ES-I3 (cell line): ENCODE measurements around the gene METAP1.

ENCODE experiments used
- H3K36me3 ChIP-seq: 2 replicates; pipeline ENCODE4 v1.6.1; 2013; ENCODE audit warnings: mild to moderate bottlenecking, low read length, control low read depth, moderate library complexity; ENCODE audit not compliant: insufficient read depth
- H3K4me1 ChIP-seq: 2 replicates; pipeline ENCODE4 v1.6.1; 2013; ENCODE audit warnings: mild to moderate bottlenecking, control low read depth, low read length; ENCODE audit not compliant: insufficient read depth
- H3K9ac ChIP-seq: 2 replicates; pipeline ENCODE4 v1.6.1; 2013; ENCODE audit warnings: low read depth, mild to moderate bottlenecking, low read length, moderate library complexity
- H3K9me3 ChIP-seq: 2 replicates; pipeline ENCODE4 v1.6.1; 2013; ENCODE audit warnings: mild to moderate bottlenecking, low read length, moderate library complexity; ENCODE audit not compliant: control insufficient read depth, insufficient read depth

METAP1 gene

DNA sequence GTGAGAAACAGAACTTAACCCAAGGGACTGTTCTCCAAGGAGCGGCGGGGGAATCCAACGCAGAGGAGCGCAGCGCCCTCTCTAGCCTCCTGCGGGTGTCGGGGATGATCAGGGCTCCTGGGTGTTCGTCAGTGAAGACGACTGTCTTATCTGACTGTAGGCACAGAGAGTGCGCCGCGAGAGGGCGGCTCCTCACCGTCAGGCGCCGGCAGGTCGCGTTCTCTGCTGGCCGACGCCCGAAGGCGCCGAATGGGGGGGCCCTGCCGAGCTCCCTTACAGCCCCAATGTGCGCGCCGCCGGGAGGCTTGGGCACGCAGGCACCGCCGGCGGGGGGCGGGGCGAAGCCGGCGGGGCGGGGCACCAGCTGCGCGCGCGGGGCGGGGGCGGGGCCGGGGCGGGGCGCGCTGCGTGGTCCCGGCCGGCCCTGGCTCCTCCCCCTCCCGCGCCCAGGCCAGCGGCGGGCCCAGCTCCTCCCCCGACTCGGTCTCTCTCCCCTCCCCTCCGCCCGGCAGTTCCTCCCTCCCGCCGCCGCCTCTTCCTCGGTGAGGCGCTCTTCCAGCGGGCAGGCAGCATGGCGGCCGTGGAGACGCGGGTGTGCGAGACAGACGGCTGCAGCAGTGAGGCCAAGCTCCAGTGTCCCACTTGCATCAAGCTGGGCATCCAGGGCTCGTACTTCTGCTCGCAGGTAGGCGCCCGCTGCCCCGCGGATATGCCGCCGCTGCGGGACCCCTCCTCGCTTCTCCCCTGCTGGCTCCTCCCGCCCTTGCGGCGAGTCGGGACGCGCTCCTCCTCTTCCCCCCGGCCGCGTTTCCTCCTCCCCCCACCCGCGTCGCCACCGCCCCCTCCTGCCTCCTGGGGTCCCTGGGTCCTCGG, at the start of gene METAP1:
Gene METAP1, plus strand, starts transcription at position 539 of the 873 bp plus-strand sequence. Its CDS starts 33 bp downstream, at position 572.
- H3K9ac ChIP-seq: peak within 1 kb of the TSS; percentile 98
- H3K9me3 ChIP-seq: no peaks in the 10 kb centered on the region
- no peaks in the 10 kb centered on the region for H3K36me3 ChIP-seq
- H3K4me1 ChIP-seq: peaks cover 9% of the 10 kb centered on the region

DNA sequence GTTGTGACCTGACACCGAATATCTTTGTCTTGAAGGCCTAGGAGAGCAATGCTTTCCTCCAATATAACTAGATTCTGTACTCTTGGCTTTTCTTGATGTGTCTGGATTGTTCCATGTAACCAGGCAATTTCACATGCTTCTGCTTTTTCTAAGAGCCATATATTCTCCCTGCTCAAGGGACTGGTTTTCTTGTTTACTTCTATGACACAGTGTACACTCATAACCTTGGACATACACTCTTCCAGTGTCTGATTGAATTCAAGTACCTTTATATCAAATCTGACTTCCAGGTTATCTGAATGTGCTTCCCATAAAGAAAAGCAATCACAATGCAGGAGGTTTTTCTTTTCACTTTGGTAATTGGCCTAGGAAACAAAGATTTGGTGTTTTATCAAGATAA, 49.2 kb upstream of the METAP1 start:
- Histone ChIP-seq H3K9ac (no peak overlapping the region), H3K4me1 (no peaks in the 10 kb centered on the region), H3K36me3 (no peaks in the 10 kb centered on the region), H3K9me3 (no peaks in the 10 kb centered on the region)

DNA sequence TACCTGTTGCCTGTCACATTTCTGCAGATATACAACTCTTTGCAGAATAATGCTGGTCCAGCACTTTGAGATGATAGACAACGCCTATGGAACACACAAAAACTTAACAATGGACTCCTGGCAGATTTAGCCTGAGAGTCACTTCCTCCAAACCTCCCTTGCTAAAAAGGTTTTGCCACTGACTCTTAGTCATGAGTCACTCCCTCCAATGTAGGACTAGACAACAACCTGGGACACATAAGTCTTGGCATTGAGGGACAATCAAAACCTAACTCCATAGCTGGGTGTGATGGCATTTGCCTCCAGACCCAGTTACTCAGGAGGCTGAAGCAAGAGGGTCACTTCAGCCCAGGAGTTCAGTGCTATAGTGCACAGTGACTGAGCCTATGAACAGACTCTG, 44.6 kb upstream of the METAP1 start:
- H3K4me1 ChIP-seq: no peaks in the 10 kb centered on the region
- no peaks in the 10 kb centered on the region for H3K9me3 ChIP-seq
- H3K36me3 ChIP-seq: no peaks in the 10 kb centered on the region
- no peak overlapping the region for H3K9ac ChIP-seq

DNA sequence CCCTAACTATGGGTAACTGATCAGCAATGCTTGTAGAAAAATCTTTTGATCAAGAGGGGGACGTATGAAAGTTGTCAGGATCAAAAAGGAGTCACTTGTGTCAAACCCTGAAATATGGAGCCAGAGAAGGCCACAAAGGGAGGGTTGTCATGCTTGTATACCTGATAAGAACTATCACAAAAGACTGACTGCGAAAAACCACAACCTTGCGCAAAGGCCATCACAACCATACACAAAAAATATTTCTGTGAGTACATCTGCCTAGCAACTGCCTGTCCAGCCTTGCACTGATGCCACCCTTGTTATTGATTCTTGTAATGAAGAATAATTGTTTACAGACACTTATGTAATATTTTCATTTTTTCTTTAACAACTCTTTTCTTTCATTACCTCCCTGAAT, 43.8 kb upstream of the METAP1 start:
- Histone ChIP-seq H3K36me3 (no peaks in the 10 kb centered on the region), H3K4me1 (no peaks in the 10 kb centered on the region), H3K9ac (no peak overlapping the region), H3K9me3 (no peaks in the 10 kb centered on the region)

DNA sequence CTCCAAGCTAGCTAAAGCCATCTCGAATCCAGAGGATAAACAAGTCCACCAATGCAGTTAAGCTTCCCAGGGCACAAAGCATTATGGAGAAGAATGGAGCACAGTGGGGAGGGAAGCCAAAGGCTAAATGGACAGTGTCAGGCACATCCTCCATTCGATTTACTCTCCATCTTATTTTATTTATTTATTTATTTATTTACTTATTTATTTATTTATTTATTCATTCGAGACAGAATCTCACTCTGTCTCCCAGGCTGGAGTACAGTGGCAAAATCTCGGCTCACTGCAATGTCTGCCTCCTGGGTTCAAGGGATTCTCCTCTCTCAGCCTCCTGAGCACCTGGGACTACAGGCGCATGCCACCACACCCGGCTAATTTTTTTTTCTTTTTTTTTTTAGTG, 40.3 kb upstream of the METAP1 start:
- H3K36me3 ChIP-seq: no peaks in the 10 kb centered on the region
- no peaks in the 10 kb centered on the region for H3K4me1 ChIP-seq
- no peaks in the 10 kb centered on the region for H3K9me3 ChIP-seq
- no peak overlapping the region for H3K9ac ChIP-seq

DNA sequence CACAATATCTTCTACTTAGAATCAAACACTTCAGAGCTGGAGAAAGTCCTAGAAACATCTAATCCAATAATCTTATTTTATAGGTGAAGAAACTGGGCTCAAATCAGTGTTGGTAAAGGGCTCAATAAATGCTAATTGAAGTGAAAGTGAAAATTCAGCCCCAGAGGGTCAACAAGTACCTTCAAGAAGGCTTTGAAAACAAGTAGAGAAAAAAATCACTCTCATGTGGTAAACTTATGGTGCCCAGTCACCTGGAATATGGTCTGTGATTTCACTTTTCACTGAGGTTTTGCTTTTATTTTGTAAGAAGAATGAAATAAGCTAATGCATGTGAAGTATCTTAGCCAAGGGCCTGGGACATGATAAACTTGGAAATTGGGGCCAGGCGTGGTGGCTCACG, 37.5 kb upstream of the METAP1 start:
- Histone ChIP-seq H3K9me3 (no peaks in the 10 kb centered on the region), H3K36me3 (no peaks in the 10 kb centered on the region), H3K9ac (no peak overlapping the region), H3K4me1 (no peaks in the 10 kb centered on the region)

DNA sequence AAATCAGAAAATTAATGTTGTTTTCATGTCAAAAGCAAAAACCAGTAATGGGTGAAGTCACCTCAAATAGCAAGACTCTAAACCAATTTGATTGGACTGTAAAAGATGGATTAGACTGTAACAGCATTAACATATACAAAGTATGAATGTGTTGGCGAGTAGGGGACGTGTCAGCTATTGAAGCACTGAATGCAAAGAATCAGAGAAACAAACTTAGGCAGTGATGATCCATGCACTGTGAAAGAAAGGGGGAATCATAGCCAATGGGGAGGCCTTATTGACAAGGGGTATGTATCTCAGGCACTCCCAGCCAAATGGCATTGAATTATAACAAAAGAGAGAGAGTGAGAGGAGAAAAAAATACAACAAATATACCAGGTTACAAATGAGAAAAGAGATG, 36.1 kb upstream of the METAP1 start:
- Histone ChIP-seq H3K36me3 (no peaks in the 10 kb centered on the region), H3K4me1 (0 out of 2 replicates have a peak, but pooled peaks cover 3% of the 10 kb centered on the region), H3K9ac (no peak overlapping the region), H3K9me3 (no peaks in the 10 kb centered on the region)

DNA sequence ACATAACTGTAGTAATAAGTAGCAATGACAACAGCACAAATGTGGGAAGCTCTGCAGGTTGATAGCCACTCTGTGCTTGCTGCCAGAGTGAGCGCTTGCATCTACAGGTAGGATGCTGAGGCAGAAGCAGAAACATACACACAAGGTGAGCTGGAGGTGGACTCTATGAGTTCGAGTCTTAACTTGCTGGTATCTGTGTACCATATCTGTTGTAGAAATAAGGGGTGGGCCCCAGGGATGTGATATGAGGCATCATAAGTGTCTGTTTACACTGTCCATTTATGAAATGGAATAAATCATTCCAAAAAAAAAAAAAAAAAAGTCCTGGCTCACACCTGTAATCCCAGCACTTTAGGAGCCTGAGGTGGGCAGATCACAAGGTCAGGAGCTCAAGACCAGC, 33.8 kb upstream of the METAP1 start:
- Histone ChIP-seq H3K36me3 (no peaks in the 10 kb centered on the region), H3K9me3 (no peaks in the 10 kb centered on the region), H3K4me1 (0 out of 2 replicates have a peak, but pooled peaks cover 3% of the 10 kb centered on the region), H3K9ac (no peak overlapping the region)

DNA sequence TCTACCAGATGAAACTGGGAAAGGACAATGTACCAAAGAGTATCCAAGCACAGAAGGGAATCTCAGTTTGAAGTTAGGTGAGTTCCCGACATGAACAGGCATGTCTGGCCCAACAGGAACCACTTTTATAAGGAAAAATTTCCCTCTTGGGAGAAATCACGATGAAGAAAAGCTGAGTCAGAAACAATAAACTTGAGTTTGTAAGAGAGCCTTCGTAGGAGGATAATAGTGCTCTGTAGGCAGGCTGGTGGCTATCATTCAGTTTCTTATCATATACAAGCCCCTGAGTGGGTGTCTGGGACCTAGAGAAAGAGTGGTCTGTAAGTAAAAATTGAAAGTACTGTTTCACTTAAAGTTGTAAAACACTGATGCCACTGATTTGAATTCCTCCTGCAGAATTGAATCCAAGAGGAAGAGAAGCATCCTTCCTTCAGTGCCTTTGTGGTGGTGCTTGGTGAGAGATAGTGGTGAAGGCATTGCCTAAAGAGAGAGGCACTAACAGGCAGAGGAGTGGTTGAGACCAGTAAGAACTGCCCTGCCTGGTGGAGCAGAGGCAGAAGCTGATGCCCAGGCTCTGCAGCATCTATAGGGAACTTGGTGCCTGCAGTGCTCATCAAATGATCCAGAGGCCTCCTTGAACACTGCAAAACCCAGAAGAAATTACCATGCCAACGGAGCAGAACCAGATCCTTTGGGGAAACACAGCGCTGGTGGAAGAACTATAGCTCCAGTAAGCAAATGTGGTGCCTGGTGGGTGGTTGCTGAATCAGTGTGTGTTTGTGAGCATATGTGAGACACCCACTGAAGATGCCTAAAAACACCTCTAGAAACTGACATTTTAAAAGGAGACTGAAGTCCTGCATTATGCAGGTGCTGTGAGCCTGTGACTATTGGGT, 31.7 kb upstream of the METAP1 start:
- H3K9me3 ChIP-seq: no peaks in the 10 kb centered on the region
- 0 out of 2 replicates have a peak, but pooled peaks cover 3% of the 10 kb centered on the region for H3K4me1 ChIP-seq
- H3K36me3 ChIP-seq: no peaks in the 10 kb centered on the region
- no peak overlapping the region for H3K9ac ChIP-seq

DNA sequence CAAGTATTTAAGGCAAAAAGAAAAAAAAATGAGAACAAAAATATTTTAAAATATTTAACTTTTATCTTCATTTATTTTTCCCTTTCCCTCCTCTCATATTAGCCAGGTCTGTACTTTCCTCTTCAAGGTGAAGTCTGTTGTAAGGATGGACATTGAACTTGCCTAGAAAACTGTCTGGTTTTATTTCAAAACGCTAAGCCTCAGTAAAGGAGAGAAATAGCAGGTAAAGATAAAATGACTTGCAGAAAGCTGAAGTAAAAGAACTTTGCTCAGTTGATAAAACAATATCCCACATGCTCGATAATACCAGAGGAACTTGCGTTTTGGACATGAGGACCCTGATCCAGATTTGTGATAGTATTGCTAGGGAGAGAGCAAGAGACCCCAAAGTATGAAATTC, 28.6 kb upstream of the METAP1 start:
- H3K9ac ChIP-seq: no peak overlapping the region
- peaks cover 9% of the 10 kb centered on the region; the same call in 1 of the 2 replicates for H3K4me1 ChIP-seq
- H3K36me3 ChIP-seq: no peaks in the 10 kb centered on the region
- H3K9me3 ChIP-seq: no peaks in the 10 kb centered on the region

DNA sequence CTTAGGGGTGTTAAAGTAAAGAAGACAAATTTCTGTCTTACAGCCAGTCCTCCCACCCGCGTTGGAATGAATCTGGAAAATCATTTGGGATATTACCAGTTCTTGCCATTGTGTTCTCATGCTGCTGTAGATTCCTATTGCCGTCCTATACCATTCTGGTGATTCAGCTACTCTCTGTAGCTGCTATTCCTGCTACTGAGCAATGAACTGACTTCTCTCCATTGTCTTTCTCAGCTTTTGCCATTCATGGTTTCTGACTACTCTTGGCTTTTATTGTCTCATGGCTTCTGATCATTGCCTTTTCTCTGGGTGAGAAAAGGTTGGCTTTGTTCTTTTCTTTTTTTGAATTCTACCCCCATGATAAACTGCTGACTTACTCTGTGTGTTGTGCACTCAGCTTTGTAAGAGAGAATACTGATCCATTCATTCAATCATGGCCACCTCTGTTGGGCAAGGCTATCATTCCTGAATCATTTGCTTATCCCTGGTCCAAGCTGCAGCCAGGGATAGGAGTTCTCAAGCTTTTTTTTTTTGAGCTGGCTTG, 27.7 kb upstream of the METAP1 start:
- no peak overlapping the region for H3K9ac ChIP-seq
- H3K9me3 ChIP-seq: no peaks in the 10 kb centered on the region
- H3K4me1 ChIP-seq: peaks cover 9% of the 10 kb centered on the region; the same call in 1 of the 2 replicates
- H3K36me3 ChIP-seq: no peaks in the 10 kb centered on the region

DNA sequence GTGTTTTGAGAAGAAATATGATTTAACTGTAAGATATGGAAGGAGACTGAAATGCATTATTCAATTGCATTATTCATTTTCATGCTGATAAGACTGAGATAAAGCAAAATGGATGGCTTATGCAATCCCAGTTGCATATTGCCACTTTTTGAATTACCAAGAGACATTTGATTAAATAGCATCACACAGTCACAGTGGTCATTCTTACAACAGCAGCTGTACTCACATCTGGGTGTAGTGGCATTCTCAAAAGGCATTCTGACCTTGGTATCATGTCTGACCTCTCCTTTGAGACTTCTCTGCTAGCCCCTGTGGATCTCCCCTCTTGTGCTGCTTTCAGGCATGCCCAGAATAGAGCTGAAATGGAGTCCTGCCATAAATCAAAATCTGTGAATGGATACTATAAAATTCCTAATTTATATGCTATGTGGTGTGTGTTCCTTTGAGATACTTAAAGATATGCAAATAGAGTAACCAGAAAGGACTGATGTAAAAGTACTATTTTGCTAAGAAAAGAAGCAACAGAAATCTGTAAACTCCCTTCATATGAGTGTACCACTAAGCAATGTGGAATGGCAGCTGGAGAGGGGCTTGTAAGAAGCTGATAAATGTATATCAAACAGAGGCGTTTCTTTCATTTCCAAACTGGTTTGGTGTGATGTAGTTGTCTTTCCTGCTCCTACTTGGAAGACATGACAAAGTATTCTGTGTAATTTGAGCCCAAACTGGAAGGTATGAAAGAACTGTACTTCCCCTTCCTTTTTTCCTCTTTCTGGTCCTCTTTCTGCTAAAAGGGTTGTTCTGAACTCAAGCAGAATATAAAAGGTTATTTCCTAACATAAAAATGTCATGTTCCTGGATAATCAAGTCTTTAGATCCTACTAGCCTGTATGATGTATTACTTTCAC, 25.4 kb upstream of the METAP1 start:
- H3K4me1 ChIP-seq: peaks cover 6% of the 10 kb centered on the region; the same call in 1 of the 2 replicates
- no peak overlapping the region for H3K9ac ChIP-seq
- no peaks in the 10 kb centered on the region for H3K36me3 ChIP-seq
- no peaks in the 10 kb centered on the region for H3K9me3 ChIP-seq

DNA sequence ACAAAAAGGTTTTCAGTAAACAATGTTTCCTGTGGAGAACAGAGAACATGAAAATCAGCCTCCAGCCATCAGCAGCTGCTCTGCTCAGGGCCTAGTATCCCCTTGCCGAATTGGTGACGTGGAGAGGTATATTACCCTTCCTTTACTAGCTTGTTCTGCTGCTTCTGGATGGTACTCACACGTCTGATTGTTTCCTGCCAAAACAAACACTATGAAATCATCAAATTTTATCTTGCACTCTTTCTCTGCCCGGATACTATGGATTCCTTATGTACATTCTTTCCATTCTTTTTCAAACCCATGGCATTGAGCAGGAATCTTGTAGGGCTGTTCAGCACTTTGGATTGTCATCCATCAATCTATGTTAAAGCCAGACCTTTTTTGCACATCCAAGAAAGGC, 18.8 kb upstream of the METAP1 start:
- Histone ChIP-seq H3K9ac (no peak overlapping the region), H3K9me3 (no peaks in the 10 kb centered on the region), H3K4me1 (no peaks in the 10 kb centered on the region), H3K36me3 (no peaks in the 10 kb centered on the region)

DNA sequence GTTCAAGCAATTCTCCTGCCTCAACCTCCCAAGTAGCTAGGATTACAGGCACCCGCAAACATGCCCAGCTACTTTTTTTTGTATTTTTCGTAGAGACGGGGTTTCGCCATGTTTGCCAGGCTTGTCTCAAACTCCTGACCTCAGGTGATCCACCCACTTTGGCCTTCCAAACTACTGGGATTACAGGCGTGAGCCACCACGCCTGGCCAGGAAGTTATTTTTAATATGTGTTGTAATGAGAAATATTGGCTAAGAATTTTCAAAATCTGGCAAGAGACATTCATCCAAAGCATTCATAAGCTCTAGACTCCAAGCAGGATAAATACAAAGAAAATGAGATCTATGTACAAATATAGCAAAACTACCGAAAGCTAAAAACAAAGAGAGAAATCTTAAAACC, 18.0 kb upstream of the METAP1 start:
- H3K36me3 ChIP-seq: no peaks in the 10 kb centered on the region
- H3K9ac ChIP-seq: no peak overlapping the region
- H3K4me1 ChIP-seq: no peaks in the 10 kb centered on the region
- H3K9me3 ChIP-seq: no peaks in the 10 kb centered on the region
